NCI-H1105 (cell line): ENCODE measurements around the gene ERBB4.

Experiments
- DNase-seq: peaks from one replicate; lab custom pipeline; 2025; lab: John Stamatoyannopoulos, UW

The ERBB4 gene

DNA sequence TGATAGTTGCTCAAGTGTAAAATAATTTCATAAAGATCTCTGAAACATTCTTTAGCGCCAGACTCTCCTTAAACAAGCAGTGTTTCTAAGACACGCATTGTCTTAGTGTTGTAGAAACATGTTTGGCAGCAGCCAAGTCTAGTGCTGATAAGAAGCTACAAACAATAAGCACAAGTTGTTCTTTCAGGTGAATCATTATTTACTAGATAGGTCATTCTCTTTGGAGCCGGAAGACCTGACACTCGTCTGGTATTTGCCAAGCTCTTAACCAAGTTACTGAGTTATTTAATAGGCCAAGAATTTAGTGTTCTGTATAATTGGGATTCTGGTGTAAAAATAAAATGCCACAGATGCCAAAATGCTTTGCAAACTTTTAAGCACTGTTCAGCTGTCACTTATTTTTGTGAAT lies 1130.1 kb downstream of the ERBB4 start:
- no peak for DNase-seq

DNA sequence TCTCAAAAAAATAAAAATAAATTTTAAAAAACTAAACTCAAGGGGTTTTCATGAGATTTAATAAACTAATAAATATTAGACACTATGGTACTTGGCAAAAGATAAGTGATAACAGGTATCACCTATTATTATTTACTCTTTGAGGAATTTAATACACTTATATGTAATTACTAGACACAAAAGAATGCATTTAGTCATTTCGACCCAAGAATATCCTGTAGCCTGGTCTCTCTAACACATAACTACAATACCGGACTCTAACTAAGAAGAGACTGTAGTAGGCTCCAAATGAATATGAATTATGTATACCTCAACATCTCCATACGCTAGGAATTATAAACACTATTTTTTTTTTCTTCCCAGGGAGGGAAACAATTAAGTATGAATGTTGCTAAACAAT lies 1131.5 kb downstream of the ERBB4 start:
- DNase-seq = no peak

DNA sequence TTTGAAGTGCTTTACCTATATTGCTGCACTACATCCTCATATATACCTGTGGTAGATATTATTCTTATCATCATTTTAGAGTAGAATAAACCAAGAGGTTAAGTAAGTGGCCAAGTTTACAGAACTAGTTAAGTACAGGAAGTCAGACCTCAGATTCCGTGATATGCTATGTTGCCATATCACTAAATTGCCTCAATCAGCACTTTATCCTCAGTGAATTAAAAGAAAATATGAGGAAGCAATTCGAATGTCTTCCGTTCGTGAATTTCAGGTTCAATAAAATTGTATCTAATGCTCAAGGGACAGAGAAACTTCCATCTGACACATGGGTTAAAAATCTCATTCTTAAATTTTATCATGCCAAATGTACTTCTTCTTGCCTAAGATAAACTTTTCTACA lies 1133.6 kb downstream of the ERBB4 start:
- DNase-seq = no peak

DNA sequence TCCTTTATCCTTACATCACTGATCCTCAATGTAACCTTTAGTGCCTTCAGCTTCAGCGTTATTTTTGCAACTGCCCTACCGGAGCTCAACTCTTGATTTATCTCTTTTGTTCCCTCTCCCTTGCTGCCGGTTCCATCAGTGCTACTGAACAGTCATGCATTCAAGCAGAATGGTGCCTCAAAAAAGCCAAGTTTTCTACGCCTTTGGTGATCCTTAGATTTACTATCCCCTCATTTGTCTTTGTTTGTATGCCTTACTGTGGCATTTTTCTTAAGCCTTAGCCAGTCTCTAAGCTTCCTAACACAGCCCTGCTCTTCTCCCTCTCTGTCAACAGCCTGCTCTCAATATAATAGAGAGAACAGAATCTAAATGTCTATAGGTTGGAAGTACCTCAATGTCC lies 1134.5 kb downstream of the ERBB4 start:
- DNase-seq = no peak

DNA sequence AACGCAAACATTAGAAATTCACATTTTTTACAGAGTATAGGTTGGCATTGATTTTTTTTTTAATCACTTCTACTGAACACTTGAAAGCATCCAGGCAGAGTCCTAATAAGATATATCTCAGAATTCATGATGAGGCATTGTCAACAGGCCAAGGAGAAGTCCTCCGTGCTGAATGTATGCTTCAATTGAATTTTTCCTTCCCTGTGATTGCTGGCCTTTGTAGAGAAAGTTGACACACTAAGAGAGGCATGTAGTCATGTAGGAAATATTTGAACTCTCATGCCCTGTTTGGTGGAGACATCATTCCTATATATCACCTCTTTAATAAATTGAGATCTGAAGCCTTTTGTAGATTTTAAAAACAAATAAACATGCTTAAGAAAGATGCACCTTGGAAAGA lies 1137.3 kb downstream of the ERBB4 start:
- DNase-seq = no peak

DNA sequence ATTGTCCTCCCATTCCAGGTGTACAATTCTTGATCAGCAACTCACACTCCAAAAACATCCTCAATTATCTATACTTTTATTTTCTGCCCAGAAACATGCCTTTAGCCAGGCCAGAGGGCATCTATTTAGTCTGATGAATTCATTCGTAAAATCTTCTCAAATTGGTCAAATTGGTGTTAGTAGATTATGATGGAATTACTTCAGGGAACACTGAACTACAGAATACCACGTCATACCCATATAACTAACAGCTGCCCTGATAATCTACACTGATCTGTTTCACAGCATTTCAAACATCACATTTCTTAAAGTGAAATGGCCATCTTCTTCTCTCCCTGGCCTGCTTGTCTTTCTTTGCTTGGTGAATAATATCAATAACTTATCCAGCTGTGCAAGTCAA lies 1140.8 kb downstream of the ERBB4 start:
- DNase-seq = no peak

DNA sequence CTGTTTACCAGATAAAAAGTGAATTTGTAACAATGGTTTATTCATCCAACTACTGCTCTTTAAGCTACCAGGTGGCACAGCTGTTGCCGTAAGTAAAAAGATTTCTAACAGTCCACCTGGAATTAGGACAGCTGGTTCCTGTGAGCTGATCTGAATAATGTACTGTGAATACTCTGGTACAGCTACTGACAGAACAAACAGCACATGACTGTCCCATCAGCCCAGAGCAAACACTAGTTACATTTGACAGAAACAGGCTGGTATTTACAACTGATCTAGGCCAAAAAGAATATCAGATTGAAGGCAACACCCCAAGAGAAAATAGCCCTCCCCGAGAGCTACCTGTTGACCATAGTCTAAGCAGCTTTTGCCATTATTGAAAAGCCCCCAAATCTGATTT lies 1141.8 kb downstream of the ERBB4 start:
- DNase-seq = peak; percentile 48

DNA sequence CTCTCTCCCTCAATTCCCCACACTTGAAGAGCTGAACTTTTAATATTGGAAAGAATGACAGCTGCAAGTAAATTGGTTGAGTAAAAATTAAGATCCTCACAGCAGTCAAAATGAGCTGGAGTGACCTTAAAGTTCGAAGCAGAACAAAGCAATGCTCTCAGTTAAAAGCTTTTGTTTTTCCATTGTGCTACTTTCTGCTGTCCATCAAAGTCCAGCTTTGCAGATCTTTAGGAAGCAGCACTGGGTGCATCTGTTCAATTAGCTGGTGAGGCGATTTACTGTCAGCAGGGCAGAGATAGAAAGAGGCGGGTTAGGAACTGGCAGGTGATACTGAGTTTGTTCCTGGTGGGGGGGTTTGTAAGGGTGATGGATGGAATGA lies 1147.4 kb downstream of the ERBB4 start:
- no peak for DNase-seq

- no peak for DNase-seq
Measured at GRCh38 chr2:211390536-211391188, 1147.9 kb downstream of the ERBB4 start.

- no peak for DNase-seq
Measured at GRCh38 chr2:211387734-211388133, 1150.9 kb downstream of the ERBB4 start.

DNA sequence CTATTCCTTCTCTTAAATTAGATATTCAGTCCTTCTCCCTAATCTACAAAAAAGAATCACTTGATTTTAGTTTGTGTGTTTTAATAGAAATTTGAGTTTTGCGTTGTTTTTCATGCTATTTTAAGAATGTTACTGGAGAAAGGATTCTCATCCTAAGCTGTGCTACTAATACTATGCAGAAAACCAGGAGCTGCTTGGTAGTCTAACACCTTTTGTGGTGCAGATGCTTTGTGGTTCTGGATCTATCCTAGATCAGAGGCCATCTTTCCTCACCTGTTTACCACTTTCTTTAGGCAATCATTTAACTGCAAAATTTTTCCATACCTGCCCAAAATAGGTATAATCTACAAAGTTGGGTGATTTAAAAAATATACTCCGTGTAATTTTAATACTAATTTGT lies 1158.6 kb downstream of the ERBB4 start:
- DNase-seq = no peak

GRCh38 chr2:211376410-211376809 lies 1162.2 kb downstream of the ERBB4 start:
- DNase-seq = no peak

GRCh38 chr2:211373203-211373602 lies 1165.4 kb downstream of the ERBB4 start:
- no peak for DNase-seq

GRCh38 chr2:211371465-211371864 lies 1167.1 kb downstream of the ERBB4 start:
- DNase-seq = no peak

DNA sequence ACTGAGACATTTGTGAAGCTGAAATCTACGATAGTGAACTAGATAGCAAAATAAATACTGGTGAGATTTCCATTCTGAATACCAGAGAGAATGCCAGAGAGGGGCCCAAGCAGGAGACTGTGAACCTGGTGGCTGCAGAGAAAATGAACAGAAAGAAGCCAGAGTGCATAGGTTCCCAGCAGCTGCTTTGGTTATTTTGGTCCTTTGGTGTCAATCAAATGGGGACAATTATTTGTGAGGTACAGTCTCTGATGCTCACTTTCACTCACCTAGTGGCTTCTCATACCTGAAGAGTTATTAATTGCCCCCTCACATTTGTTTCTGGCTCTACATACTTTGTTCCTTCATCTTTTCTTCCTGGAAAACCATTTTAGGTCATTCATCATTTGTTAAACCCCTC lies 1170.1 kb downstream of the ERBB4 start:
- no peak for DNase-seq

- no peak for DNase-seq
Measured at GRCh38 chr2:211367711-211368110, 1170.9 kb downstream of the ERBB4 start.

- no peak for DNase-seq
Measured at GRCh38 chr2:211367293-211367692, 1171.3 kb downstream of the ERBB4 start.

GRCh38 chr2:211364911-211365310 lies 1173.7 kb downstream of the ERBB4 start:
- DNase-seq = no peak

GRCh38 chr2:211361383-211361782 lies 1177.2 kb downstream of the ERBB4 start:
- no peak for DNase-seq

DNA sequence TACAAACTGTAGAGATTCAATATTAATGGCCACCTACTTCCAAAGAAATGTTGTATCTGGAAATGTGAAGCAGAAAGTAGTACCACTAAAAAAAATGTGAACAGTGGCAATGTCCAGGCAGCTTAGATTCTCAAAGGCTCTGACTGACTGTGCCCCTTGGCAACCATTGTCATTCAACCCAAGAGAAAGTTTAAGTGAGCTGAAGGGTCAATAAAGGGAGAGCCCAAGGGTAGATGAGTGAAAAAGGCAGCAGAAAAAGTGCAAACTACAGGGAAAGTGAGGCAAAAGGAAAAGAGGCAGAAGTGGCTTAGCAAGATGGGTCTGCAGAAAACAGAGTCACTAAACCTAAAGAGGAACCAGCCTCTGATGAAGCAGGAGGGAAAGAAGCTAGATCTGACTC lies 1179.3 kb downstream of the ERBB4 start:
- no peak for DNase-seq

GRCh38 chr2:211358504-211358903 lies 1180.1 kb downstream of the ERBB4 start:
- DNase-seq = no peak

DNA sequence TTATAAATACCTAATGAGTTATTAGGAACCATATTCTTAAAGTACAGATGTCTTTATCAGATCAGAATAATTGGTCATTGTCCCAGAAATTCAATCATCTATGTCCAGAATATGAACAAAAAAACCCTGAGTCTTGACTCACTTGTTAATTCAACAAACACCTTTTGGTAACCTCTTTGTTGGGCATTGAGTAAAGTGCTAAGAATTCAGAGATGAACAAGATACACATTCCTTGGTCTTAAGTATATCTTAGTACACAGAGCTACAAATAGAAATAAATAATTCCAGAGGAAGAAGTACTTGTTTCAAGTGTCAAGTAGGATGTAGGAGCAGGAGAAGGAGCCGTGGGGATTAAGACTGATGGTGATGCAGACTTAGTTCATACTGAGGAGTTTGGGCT lies 1184.1 kb downstream of the ERBB4 start:
- no peak for DNase-seq

- DNase-seq = peak; percentile 10
Measured at GRCh38 chr2:211351987-211352386, 1186.6 kb downstream of the ERBB4 start.

- no peak for DNase-seq
Measured at GRCh38 chr2:211349031-211349430, 1189.6 kb downstream of the ERBB4 start.

- DNase-seq = no peak
Measured at GRCh38 chr2:211347328-211347727, 1191.3 kb downstream of the ERBB4 start.
